ENCODE results near the gene SLC6A1.

GRCh38 chr3:10999221-11000107, 6.9 kb downstream of the SLC6A1 start:
- TF ChIP-seq CTCF (IDR thresholded peaks at IDR 0.05) (no peak), POLR2A (IDR thresholded peaks at IDR 0.05; ENCODE audit: low read depth) (no peak), POLR2AphosphoS5 (IDR thresholded peaks at IDR 0.05) (no peak)
